Muscle layer of colon (tissue), 2 donors: ENCODE measurements around the gene PACSIN3.
"Not testable (repeated sequence)": the region's sequence is repeated elsewhere in the genome, so short reads cannot be mapped to it uniquely, and the experiment has no call there.

ENCODE experiments used
- H3K27ac ChIP-seq: one replicate; pipeline ENCODE4 v1.7.0; 2013; ENCODE audit warnings: low read depth, mild to moderate bottlenecking, low read length, moderate library complexity
- H3K27me3 ChIP-seq, 2 donors: one replicate each; pipeline ENCODE4 v1.7.0; 2013; ENCODE audit warnings: low read length in 2 of 2, mild to moderate bottlenecking in 2 of 2; ENCODE audit not compliant: insufficient read depth in 2 of 2, control insufficient read depth in 1 of 2
- H3K36me3 ChIP-seq: one replicate; pipeline ENCODE4 v1.7.0; 2013; ENCODE audit warnings: mild to moderate bottlenecking, low read length; ENCODE audit not compliant: insufficient read depth
- H3K4me1 ChIP-seq: one replicate; pipeline ENCODE4 v1.7.0; 2013; ENCODE audit warnings: mild to moderate bottlenecking, low read length; ENCODE audit not compliant: insufficient read depth
- H3K4me3 ChIP-seq, 2 donors: one replicate each; pipeline ENCODE4 v1.7.0; 2013; ENCODE audit warnings: low read length in 2 of 2, low read depth in 1 of 2, mild to moderate bottlenecking in 1 of 2, moderate library complexity in 1 of 2
- H3K9ac ChIP-seq: one replicate; pipeline ENCODE4 v1.7.0; 2013; ENCODE audit warnings: low read length
- H3K9me3 ChIP-seq: one replicate; pipeline ENCODE4 v1.7.0; 2013; ENCODE audit warnings: mild to moderate bottlenecking, low read length
- donor health status: abdominal sarcoma.
- donor health status: Adenocarcinoma of cecum.

PACSIN3 gene

GRCh38 chr11:47191137-47191536 lies 4.9 kb upstream of the PACSIN3 start:
- not testable (repeated sequence) for H3K9me3 ChIP-seq

GRCh38 chr11:47189100-47189834 lies 3.0 kb upstream of the PACSIN3 start:
- Histone ChIP-seq H3K9ac (no peak overlapping the region), H3K4me3 (no peak overlapping the region), H3K27me3 (no peaks in the 10 kb centered on the region), H3K36me3 (no peaks in the 10 kb centered on the region), H3K27ac (peak overlapping the region; percentile 3), H3K4me1 (peaks cover 31% of the 10 kb centered on the region), H3K9me3 (no peaks in the 10 kb centered on the region)

More at GRCh38 chr11:47191137-47191536, 4.9 kb upstream of the PACSIN3 start:
- H3K27ac ChIP-seq, H3K9ac ChIP-seq, H3K36me3 ChIP-seq, H3K27me3 ChIP-seq, H3K4me3 ChIP-seq: not testable (repeated sequence)
- peaks cover 22% of the 10 kb centered on the region for H3K4me1 ChIP-seq

DNA sequence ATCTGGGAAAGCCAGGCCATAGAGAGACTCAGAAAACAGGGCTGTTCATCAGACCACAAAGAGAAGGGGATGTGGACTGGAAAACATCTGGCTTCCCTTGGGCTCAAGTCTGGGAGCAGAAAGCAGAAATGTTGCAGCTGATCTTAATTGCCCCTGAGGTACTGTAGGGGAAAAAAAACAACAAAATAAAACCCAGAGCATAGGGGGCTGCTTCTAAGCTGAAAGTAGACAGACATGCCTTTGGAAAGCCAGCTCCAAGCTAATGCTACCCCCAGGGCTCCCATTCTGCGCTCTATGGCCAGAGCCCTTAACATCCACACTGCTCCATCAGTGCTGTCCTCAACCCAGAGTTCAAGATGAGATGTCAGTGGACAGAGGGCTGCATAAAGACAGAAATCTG lies 2.0 kb upstream of the PACSIN3 start:
- H3K36me3 ChIP-seq: no peaks in the 10 kb centered on the region
- peak overlapping the region; percentile 93 for H3K27ac ChIP-seq
- H3K4me3 ChIP-seq: peak overlapping the region in 1 of 2 donors; percentile 64
- H3K9ac ChIP-seq: peak overlapping the region; percentile 58
- no peaks in the 10 kb centered on the region for H3K9me3 ChIP-seq
- H3K27me3 ChIP-seq: no peaks in the 10 kb centered on the region
- peaks cover 35% of the 10 kb centered on the region for H3K4me1 ChIP-seq

DNA sequence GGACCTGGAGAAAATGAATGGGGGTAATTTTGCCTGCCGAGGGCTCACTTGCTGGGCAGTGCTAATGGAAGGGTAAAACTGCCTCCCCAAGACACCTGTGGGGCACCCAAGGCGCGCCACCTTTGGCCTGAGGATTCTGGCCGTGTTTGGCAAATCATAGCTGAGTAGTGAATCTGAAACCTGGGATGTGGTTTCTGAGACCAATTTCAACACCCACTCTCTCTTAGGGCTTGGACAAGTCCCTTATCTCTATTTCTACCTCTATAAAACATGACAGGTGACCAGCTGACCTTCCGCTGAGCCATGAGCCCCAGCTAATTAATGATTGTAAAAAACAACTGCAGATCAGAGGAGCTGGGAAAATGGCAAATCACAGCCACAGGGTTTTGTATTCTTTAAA lies 1.5 kb upstream of the PACSIN3 start:
- no peaks in the 10 kb centered on the region for H3K27me3 ChIP-seq
- H3K36me3 ChIP-seq: no peaks in the 10 kb centered on the region
- H3K9ac ChIP-seq: peak overlapping the region; percentile 58
- H3K4me1 ChIP-seq: peaks cover 35% of the 10 kb centered on the region
- H3K27ac ChIP-seq: peak overlapping the region; percentile 93
- no peaks in the 10 kb centered on the region for H3K9me3 ChIP-seq
- peak overlapping the region; percentile 64 to 71 for H3K4me3 ChIP-seq

- no peaks in the 10 kb centered on the region for H3K36me3 ChIP-seq
- H3K27ac ChIP-seq: peak overlapping the region; percentile 93
- peak overlapping the region; percentile 64 to 71 for H3K4me3 ChIP-seq
- no peaks in the 10 kb centered on the region for H3K27me3 ChIP-seq
- peak overlapping the region; percentile 58 for H3K9ac ChIP-seq
- H3K9me3 ChIP-seq: no peaks in the 10 kb centered on the region
- peaks cover 40% of the 10 kb centered on the region for H3K4me1 ChIP-seq
Observed at GRCh38 chr11:47186700-47187695, 764 bp upstream of the PACSIN3 start.

- no peaks in the 10 kb centered on the region for H3K27me3 ChIP-seq
- peak overlapping the region; percentile 86 for H3K9ac ChIP-seq
- peaks cover 40% of the 10 kb centered on the region for H3K4me1 ChIP-seq
- peak overlapping the region; percentile 62 for H3K27ac ChIP-seq
- peak overlapping the region; percentile 74 to 79 for H3K4me3 ChIP-seq
- no peaks in the 10 kb centered on the region for H3K9me3 ChIP-seq
- H3K36me3 ChIP-seq: no peaks in the 10 kb centered on the region
Observed at GRCh38 chr11:47185305-47186075, 744 bp downstream of the PACSIN3 start.

GRCh38 chr11:47184711-47185304 lies 1.4 kb downstream of the PACSIN3 start:
- peaks cover 4% of the 10 kb centered on the region for H3K36me3 ChIP-seq
- peaks cover 40% of the 10 kb centered on the region for H3K4me1 ChIP-seq
- peak overlapping the region; percentile 62 for H3K27ac ChIP-seq
- peak overlapping the region; percentile 86 for H3K9ac ChIP-seq
- H3K9me3 ChIP-seq: no peaks in the 10 kb centered on the region
- peak overlapping the region; percentile 74 to 79 for H3K4me3 ChIP-seq
- no peaks in the 10 kb centered on the region for H3K27me3 ChIP-seq

DNA sequence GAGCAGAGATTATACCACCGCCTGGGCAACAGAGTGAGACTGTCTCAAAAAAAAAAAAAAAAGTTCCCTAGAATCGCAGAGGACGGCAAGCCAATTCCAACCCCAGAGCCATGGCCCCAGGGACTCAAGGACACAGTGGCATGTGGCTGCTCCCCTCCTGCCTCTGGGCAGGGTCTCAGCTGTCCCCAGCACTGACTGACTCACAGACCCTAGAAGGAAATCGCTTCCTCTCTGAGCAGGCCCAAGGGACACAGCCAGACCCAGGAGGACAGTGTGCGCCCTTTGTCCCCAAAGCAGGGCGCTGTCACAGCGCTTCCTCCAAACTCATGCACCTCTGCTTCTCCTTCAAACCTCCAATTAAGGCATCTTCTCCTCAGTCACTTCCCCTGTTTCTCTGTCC lies 2.3 kb downstream of the PACSIN3 start:
- peaks cover 13% of the 10 kb centered on the region for H3K36me3 ChIP-seq
- peak overlapping the region in 1 of 2 donors; percentile 74 for H3K4me3 ChIP-seq
- no peaks in the 10 kb centered on the region for H3K9me3 ChIP-seq
- H3K4me1 ChIP-seq: peaks cover 37% of the 10 kb centered on the region
- peak overlapping the region; percentile 62 for H3K27ac ChIP-seq
- H3K9ac ChIP-seq: no peak overlapping the region
- H3K27me3 ChIP-seq: no peaks in the 10 kb centered on the region

- Histone ChIP-seq H3K36me3 (peaks cover 20% of the 10 kb centered on the region), H3K27ac (peak overlapping the region; percentile 62), H3K9me3 (no peaks in the 10 kb centered on the region), H3K27me3 (no peaks in the 10 kb centered on the region), H3K4me3 (no peak overlapping the region), H3K9ac (peak overlapping the region; percentile 20), H3K4me1 (peaks cover 39% of the 10 kb centered on the region)
Observed at GRCh38 chr11:47183031-47183856, 3.0 kb downstream of the PACSIN3 start.

DNA sequence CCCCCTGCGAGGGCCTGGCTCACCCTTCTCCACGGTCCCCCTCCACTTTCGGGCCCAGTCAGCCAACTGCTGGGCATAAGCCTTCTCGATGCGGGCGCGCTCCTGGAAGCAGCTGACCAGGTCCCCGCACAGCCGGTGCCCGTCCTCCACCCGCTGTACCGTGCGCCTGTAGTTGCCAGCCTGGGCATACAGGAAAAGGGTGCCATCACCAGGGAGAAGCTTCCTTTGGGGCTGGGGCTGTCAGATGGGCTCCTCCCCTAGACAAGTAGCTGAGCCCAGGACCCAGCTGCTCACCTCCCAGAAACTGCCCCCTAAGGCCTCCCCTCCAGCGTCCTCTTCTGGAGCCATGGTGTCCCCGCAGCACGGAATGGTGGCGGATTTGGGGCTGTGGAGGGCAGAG lies 3.9 kb downstream of the PACSIN3 start:
- Histone ChIP-seq H3K4me1 (peaks cover 39% of the 10 kb centered on the region), H3K36me3 (peaks cover 27% of the 10 kb centered on the region), H3K4me3 (no peak overlapping the region), H3K27ac (no peak overlapping the region), H3K9ac (no peak overlapping the region), H3K27me3 (no peaks in the 10 kb centered on the region), H3K9me3 (no peaks in the 10 kb centered on the region)
